Measurements from ENCODE around the gene C5orf58. TPM values are rescaled to one million over a fixed set of nuclear protein-coding genes. Genes with fewer than 3 reads are reported as not detected.

C5orf58 gene
- total RNA-seq, 1 donor = not detected

DNA sequence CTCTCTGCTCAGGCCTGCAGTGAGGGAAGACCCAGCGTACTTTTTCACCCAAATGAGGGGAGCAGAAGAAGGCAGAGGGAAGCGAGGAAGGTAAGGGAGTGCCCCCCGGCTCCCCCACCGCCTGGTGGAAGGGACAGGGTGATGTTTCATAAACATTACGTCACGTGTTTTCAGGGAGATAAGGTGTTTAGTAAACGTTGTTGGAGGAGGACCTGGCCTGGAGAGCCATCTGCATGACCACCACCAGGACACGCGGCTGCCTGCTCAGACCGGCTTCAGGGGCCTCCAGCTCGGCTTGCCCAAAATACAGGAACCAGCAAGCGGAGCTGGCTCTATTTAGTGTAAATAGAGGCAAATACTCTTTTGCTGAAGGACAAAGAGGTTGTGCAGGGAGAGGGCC lies 40.0 kb upstream of the C5orf58 start:
- TF ChIP-seq, protein P1, sequence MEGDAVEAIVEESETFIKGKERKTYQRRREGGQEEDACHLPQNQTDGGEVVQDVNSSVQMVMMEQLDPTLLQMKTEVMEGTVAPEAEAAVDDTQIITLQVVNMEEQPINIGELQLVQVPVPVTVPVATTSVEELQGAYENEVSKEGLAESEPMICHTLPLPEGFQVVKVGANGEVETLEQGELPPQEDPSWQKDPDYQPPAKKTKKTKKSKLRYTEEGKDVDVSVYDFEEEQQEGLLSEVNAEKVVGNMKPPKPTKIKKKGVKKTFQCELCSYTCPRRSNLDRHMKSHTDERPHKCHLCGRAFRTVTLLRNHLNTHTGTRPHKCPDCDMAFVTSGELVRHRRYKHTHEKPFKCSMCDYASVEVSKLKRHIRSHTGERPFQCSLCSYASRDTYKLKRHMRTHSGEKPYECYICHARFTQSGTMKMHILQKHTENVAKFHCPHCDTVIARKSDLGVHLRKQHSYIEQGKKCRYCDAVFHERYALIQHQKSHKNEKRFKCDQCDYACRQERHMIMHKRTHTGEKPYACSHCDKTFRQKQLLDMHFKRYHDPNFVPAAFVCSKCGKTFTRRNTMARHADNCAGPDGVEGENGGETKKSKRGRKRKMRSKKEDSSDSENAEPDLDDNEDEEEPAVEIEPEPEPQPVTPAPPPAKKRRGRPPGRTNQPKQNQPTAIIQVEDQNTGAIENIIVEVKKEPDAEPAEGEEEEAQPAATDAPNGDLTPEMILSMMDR (IDR thresholded peaks at IDR 0.05; ENCODE audit: insufficient read depth, low read depth, low read length) = no peak
- DNase-seq (ENCODE audit: low read depth) = no peak
- no peak overlapping the region for H3K4me3 ChIP-seq (ENCODE audit: low read depth, low read length)

GRCh38 chr5:170195961-170196360 lies 36.8 kb upstream of the C5orf58 start:
- TF ChIP-seq, protein P1 (IDR thresholded peaks at IDR 0.05; ENCODE audit: insufficient read depth, low read depth, low read length) = no peak
- H3K4me3 ChIP-seq (ENCODE audit: low read depth, low read length) = no peak overlapping the region
- DNase-seq (ENCODE audit: low read depth) = no peak

GRCh38 chr5:170200876-170201275 lies 31.9 kb upstream of the C5orf58 start:
- DNase-seq (ENCODE audit: low read depth) = no peak
- TF ChIP-seq, protein P1 (IDR thresholded peaks at IDR 0.05; ENCODE audit: insufficient read depth, low read depth, low read length) = no peak

GRCh38 chr5:170201311-170201710 lies 31.5 kb upstream of the C5orf58 start:
- DNase-seq (ENCODE audit: low read depth) = no peak
- TF ChIP-seq, protein P1 (IDR thresholded peaks at IDR 0.05; ENCODE audit: insufficient read depth, low read depth, low read length) = no peak
- no peak overlapping the region for H3K4me3 ChIP-seq (ENCODE audit: low read depth, low read length)

More at GRCh38 chr5:170200876-170201275, 31.9 kb upstream of the C5orf58 start:
- no peak overlapping the region for H3K4me3 ChIP-seq (ENCODE audit: low read depth, low read length)

- DNase-seq (ENCODE audit: low read depth) = no peak
- no peak overlapping the region for H3K4me3 ChIP-seq (ENCODE audit: low read depth, low read length)
- TF ChIP-seq, protein P1 (IDR thresholded peaks at IDR 0.05; ENCODE audit: insufficient read depth, low read depth, low read length) = no peak
Measured at GRCh38 chr5:170202117-170202516, 30.7 kb upstream of the C5orf58 start.

GRCh38 chr5:170204202-170204601 lies 28.6 kb upstream of the C5orf58 start:
- DNase-seq (ENCODE audit: low read depth) = no peak
- H3K4me3 ChIP-seq (ENCODE audit: low read depth, low read length) = no peak overlapping the region
- TF ChIP-seq, protein P1 (IDR thresholded peaks at IDR 0.05; ENCODE audit: insufficient read depth, low read depth, low read length) = no peak

GRCh38 chr5:170206216-170206615 lies 26.6 kb upstream of the C5orf58 start:
- TF ChIP-seq, protein P1 (IDR thresholded peaks at IDR 0.05; ENCODE audit: insufficient read depth, low read depth, low read length) = no peak
- no peak for DNase-seq (ENCODE audit: low read depth)
- H3K4me3 ChIP-seq (ENCODE audit: low read depth, low read length) = no peak overlapping the region
